ENCODE measurements around the gene KRTAP4-6.
A peak's percentile ranks its signal among the peaks of the same experiment; 100 is the strongest.
"Not testable (repeated sequence)": the region's sequence is repeated elsewhere in the genome, so short reads cannot be mapped to it uniquely, and the experiment has no call there.

KRTAP4-6 gene

DNA sequence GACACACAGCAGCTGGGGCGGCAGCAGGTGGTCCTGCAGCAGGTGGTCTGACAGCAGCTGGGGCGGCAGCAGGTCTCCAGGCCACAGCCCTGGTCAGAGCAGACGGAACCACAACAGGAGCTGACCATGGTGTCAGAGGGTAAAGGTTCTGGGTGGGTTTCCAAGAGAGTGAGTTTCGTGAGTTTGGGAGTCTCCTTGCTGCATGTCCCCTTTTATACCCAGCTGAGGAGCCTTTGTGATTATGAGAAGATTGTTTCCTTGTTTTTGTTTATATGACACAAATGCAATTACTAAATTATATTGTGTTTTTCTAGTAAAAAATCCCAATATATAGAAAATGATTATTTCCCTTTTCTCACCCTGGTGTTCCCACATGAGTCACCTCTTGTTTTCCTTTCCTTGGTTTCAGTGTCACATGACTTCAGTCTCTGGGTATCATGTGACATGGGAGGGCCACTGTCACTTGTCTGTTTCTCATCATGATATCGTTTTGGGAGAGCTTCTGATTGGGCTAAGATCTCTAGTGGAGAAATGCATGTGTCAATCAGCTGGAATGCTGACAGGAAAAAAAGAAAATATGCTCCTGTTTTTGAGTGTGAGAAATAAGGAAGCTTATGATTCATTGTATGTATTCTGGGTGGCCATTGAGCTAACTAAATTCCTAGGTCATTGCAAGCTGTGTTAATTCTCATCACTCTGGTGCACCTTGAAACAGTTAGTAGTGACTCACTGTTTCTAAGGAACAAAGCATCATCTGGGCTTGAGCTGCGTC is at the start of gene KRTAP4-6:
TSS of gene KRTAP4-6 (minus strand) at position 185 of the 772 bp plus-strand sequence. CDS start at position 128, 57 bp downstream.
- DNase-seq (ENCODE audit: low read depth) = peak; percentile 64

DNA sequence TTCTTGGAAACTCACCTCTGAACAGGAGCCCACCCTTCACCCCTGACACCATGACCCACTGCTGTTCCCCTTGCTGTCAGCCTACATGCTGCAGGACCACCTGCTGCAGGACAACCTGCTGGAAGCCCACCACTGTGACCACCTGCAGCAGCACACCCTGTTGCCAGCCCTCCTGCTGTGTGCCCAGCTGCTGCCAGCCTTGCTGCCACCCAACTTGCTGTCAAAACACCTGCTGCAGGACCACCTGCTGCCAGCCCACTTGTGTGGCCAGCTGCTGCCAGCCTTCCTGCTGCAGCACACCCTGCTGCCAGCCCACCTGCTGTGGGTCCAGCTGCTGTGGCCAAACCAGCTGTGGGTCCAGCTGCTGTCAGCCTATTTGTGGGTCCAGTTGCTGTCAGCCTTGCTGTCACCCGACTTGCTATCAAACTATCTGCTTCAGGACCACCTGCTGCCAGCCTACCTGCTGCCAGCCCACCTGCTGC is 49.5 kb upstream of the KRTAP4-6 start, which contains the start of gene KRTAP9-1:
TSS of gene KRTAP9-1 (plus strand) at position 51 of the 482 bp plus-strand sequence. CDS start at position 51, 0 bp downstream.
- not testable (repeated sequence) for DNase-seq (ENCODE audit: low read depth)

DNA sequence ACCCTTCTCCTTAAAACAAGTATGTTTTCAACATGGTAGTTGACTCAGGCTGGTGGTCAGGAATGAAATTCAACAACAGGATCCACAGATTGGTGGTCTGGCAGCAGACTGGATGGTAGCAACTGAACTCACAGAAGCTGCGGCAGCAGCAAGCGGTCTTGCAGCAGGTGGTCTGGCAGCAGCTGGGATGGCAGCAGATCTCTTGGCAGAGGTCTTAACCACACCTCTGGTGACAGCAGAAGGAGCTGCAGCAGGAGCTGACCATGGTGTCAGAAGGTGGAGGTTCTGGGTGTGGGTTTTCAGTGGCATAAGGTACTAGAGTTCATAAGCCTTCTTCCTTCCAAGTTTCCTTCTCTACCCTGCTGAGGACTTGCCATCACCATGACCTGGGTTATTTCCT is 46.5 kb upstream of the KRTAP4-6 start:
- DNase-seq (ENCODE audit: low read depth) = no peak

DNA sequence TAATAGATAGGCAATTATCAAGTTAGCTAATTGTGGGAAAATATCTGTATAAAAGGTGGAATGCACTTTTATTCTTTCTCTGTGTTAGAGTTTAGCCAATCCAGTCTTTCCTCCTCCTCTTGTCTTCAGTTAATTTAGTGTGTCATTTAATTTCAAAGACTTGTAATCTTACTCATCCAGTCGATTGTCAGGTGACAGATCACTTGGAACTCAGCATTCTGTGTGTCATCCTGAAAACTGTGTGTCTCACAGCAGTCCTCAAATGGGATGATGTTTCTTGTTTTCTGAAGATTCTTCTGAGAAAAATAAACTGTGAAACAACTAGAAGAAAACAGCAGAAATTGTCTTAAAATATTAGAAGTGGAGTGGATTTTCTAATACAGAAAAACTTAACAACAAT is 44.7 kb upstream of the KRTAP4-6 start:
- DNase-seq (ENCODE audit: low read depth) = no peak

DNA sequence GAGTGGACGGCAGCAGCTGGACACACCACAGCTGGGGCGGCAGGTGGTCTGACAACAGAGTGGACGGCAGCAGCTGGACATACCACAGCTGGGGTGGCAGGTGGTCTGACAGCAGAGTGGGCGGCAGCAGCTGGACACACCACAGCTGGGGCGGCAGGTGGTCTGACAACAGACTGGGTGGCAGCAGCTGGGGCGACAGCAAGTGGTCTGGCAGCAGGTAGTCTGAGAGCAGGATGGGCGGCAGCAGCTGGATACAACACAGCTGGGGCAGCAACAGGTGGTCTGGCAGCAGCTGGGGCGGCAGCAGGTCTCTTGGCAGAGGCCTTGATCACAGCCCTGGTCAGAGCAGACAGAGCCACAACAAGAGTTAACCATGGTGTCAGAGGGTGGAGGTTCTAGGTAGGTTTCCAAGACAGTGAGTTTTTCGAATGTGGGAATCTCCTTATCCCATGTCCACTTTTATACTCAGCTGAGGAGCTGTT is 44.2 kb upstream of the KRTAP4-6 start, which contains the start of gene KRTAP4-1:
TSS of gene KRTAP4-1 (minus strand) at position 432 of the 482 bp plus-strand sequence. CDS start at position 375, 57 bp downstream.
- no peak for DNase-seq (ENCODE audit: low read depth)

DNA sequence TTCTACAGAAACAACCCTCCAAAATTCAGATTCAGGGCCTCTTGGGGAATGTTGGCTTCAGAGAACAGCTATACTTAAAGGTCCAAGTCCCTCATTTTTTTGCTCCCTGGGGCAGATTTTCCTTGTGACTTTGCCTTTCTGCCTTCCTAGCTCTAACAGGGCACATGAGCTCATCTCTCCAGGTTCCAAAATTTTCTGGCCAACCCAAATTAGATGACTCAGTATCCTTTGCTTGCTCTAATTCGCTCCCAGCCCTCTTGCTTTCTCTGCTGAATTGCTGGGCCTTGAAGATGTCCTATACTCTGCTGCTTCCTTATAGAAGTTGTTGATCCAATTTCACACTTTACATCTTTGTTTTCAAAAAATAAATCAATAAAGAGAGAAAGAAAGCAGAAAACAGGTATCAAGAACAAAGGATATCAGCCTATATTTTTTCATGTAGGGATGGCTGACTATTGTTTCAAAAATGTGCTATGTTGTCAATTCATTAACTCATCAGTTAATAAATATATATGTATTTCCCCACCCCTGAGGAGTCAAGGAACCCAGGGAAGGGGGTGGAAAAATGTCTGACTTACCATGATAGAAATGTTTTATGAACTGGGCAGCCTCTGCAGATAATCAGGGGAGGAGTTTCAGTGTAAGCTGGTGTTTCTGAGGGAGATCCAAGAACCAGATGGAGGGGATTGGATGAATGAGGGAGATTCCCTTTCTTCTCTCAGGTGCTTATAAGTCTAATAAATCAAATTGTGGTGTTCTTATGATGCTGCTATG is 38.7 kb upstream of the KRTAP4-6 start:
- DNase-seq (ENCODE audit: low read depth) = no peak

DNA sequence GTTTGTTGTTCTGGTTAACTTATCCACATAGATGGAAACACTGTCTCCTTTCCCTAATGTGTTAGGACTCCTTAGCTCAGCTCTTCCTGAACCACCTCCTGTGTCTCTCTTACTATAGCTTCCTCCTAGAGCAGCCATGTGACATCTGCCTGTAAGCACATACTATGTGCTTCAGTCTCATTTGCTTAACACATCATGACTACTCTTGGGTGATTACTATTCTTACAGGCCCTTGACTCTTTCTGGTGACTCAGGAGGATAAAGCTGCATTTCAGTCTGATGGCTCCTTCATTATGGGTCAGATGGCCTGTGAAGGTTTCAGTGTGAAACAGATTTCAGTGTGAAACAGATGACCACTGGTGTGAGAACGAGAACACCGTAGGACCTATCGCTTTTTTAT is 38.0 kb upstream of the KRTAP4-6 start:
- no peak for DNase-seq (ENCODE audit: low read depth)

DNA sequence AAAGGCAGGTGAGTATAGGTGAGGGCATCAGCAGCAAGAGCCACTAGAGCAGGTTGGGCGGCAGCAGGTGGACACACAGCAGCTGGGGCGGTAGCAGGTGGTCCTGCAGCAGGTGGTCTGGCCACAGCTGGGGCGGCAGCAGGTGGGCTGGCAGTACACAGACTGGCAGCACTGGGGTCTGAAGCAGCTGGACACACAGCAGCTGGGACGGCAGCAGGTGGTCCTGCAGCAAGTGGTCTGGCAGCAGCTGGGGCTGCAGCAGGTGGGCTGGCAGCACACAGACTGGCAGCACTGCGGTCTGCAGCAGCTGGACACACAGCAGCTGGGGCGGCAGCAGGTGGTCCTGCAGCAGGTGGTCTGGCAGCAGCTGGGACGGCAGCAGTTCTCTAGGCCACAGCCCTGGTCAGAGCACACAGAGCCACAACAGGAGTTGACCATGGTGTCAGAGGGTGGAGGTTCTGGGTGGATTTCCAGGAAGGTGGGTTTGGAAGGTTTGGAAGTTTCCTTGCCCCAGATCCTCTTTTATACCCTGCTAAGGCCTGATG is 37.5 kb upstream of the KRTAP4-6 start, which contains the start of gene KRTAP4-2:
TSS of gene KRTAP4-2 (minus strand) at position 495 of the 545 bp plus-strand sequence. CDS start at position 438, 57 bp downstream.
- DNase-seq (ENCODE audit: low read depth) = no peak

DNA sequence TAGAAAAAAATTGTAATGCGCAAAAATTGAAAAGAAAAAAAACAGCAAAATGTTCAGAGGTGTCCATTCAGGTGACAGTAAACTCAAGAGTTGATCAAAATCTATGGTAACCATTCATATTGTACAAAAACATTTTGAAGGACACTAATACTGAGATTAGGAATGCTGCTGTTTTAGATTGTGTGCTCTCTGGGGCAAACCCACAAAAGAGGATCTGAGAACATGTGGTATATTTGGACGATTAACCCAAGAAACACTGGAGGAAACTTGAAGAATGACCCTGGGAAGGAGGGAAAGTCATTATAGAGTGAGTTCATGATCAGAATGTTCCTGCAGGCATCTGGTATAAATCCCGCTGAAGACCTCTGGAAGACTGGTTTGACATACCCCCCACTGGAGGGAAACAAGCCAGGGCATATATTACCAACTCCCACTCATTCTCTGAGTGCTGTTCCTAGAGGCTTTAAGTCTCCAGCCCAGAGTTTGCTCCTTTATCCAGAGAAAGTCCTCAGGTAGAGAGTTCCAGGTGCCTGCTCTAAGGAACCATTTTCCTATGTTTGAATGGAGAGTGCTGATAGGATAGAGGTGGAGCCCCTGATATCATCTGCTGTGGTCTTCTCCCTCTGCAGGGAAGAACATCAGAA is 36.5 kb upstream of the KRTAP4-6 start:
- no peak for DNase-seq (ENCODE audit: low read depth)

DNA sequence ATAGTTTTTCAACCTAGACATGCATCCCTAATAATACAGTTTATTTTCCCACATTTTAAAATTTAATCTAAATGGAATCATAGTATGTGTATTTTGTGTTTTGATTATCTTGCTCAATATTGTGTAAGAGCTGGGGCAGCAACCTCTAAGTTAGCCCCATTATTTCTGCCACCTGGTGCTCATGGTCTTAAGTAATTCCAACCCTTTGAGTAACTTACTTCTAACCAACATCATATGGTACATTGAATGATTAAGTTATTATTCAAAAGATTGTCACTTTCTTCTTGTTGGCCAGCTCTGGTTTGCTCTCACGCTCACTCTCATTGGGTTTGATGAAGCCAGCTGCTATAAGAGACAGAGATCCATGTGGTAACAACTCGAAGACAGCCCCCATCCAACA is 31.5 kb upstream of the KRTAP4-6 start:
- DNase-seq (ENCODE audit: low read depth) = no peak

DNA sequence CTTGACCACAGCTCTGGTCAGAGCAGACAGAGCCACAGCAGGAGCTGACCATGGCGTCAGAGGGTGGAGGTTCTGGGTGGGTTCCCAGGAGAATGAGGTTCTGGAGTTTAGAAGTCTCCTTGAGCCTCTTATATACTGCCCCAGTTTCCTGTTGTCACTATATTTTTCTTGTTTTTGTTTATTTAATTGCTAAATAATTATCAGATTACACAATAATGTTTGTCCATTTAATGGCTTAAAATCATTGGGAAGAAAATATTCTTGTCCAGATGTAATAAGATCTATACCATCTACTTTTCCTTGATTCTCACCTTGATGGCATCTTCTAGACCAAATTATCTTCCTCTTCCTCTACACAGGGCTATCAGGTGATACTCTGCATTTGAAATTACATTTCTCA is 27.8 kb upstream of the KRTAP4-6 start, which contains the start of gene KRTAP4-3:
TSS of gene KRTAP4-3 (minus strand) at position 101 of the 400 bp plus-strand sequence. CDS start at position 52, 49 bp downstream.
- no peak for DNase-seq (ENCODE audit: low read depth)

DNA sequence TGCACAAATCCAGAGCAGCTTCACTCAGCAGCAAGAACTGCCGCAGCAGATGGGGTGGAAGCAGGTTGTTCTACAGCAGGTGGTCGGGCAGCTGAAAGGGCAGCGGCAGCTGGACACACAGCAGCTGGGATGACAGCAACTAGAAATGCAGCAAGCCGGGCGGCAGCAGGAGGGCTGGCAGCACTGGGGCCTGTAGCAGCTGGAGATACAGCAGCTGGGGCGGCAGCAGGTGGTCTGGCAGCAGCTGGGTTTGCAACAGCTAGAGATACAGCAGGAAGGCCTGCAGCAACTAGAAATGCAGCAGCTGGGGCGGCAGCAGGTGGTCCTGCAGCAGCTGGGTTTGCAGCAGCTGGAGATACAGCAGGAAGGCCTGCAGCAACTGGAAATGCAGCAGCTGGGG is 27.2 kb upstream of the KRTAP4-6 start:
- no peak for DNase-seq (ENCODE audit: low read depth)

DNA sequence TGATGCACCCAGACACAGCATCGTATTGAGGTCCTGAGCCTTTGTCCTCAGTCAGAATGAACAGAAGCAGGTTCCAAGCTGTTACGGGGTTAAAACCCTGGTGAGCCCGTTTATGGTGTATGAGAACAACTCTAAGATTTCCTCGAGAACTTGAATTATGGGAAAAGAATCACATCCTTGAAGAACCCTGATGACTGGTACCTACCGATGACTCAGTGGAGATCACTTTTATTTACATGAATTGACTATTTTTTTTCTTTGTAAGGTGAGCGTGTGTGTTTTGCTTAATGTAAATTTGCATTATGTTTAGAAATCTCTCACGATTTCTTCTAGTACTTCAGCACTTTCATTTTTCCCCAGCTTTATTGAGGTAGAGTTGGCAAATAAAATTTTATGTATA is 23.5 kb upstream of the KRTAP4-6 start:
- no peak for DNase-seq (ENCODE audit: low read depth)

DNA sequence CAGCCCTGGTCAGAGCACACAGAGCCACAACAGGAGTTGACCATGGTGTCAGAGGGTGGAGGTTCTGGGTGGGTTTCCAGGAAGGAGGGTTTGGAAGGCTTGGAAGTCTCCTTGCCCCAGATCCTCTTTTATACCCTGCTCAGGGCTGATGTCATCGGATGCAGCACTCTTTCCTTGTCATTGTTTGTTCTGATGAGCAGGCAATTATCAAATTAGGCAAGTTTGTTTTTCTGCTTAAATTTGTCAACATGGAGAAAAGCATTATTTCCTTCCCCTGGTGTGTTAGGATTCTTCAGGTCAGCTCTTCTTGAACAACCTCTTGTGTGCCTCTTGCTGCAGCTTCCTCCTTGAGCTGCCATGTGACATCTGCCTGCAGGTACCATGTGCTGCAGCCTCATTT is 20.3 kb upstream of the KRTAP4-6 start, which contains the start of gene KRTAP4-4:
TSS of gene KRTAP4-4 (minus strand) at position 101 of the 400 bp plus-strand sequence. CDS start at position 44, 57 bp downstream.
- DNase-seq (ENCODE audit: low read depth) = no peak

DNA sequence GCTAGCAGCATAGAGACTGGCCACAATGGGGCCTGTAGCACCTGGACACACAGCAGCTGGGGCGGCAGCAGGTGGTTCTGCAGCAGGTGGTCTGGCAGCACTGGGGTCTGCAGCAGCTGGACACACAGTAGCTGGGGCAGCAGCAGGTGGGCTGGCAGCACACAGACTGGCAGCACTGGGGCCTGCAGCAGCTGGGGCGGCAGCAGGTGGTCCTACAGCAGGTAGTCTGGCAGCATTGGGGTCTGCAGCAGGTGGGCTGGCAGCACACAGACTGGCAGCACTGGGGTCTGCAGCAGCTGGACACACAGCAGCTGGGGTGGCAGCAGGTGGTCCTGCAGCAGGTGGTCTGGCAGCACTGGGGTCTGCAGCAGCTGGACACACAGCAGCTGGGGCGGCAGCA is 19.8 kb upstream of the KRTAP4-6 start:
- not testable (repeated sequence) for DNase-seq (ENCODE audit: low read depth)

DNA sequence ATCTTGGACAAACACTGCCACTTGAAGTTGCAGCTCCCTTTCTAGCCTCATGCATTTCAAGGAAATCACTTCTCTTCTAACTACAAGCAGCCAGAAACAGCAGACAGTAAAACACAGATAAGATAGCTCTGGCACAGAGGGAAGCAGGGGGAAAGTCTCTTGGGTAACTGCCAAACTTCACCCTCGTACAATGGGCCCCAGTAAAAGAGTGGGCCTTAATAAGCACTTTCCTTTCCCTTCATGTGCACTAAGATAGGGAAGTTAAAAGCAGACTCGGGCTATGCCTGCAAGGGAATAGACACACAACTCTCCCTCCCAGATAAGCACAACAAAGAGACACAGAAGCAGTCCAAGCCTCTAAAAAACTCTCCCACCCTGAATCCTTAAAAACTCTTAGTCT is 13.5 kb upstream of the KRTAP4-6 start:
- no peak for DNase-seq (ENCODE audit: low read depth)

DNA sequence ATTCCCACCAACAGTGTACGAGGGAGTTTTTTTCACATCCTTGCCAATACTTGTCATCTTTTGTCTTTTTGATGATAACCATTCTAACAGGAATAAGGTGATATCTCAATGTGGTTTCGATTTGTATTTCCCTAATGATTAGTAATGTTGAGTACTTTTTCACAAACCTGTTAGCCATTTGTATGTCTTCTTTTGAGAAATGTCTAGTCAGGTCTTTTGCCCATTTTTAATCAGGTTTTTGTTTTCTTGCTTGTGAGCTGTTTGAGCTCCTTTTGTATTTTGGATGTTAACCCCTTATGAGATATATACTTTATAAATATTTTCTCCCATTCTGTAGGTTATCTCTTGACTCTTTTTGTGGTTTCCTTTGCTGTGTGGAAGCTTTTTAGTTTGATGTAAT is 11.2 kb upstream of the KRTAP4-6 start:
- no peak for DNase-seq (ENCODE audit: low read depth)

DNA sequence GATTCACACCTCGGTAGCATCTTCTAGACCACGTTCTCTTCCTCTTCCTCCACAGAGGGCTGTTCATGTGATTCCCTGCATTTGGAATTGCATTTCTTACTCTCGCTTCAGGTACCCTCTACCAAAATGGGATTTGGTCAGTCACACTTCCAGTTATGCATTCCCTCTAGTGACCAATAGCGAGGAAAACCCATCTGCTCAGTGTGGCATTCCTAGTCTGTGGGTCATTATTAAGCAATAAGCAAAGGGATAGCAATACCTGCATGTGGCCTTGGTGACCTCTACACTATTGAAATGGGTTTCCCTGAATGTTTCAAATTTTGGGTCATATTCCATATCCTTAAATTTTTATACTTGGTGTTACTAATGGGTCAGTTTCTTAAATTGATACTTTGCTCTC is 9.7 kb upstream of the KRTAP4-6 start:
- DNase-seq (ENCODE audit: low read depth) = no peak

DNA sequence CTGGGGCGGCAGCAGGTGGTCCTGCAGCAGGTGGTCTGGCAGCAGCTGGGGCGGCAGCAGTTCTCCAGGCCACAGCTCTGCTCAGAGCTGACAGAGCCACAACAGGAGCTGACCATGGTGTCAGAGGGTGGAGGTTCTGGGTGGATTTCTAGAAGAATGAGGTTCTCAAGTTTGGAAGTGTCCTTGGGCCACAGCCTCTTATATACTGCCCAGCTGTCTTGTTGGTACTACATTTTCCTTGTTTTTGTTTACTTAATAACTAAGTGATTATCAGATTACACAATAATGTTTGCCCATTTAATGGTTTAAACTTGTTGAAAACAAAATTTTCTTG is 9.3 kb upstream of the KRTAP4-6 start, which contains the start of gene KRTAP4-5:
TSS of gene KRTAP4-5 (minus strand) at position 174 of the 334 bp plus-strand sequence. CDS start at position 116, 58 bp downstream.
- no peak for DNase-seq (ENCODE audit: low read depth)

DNA sequence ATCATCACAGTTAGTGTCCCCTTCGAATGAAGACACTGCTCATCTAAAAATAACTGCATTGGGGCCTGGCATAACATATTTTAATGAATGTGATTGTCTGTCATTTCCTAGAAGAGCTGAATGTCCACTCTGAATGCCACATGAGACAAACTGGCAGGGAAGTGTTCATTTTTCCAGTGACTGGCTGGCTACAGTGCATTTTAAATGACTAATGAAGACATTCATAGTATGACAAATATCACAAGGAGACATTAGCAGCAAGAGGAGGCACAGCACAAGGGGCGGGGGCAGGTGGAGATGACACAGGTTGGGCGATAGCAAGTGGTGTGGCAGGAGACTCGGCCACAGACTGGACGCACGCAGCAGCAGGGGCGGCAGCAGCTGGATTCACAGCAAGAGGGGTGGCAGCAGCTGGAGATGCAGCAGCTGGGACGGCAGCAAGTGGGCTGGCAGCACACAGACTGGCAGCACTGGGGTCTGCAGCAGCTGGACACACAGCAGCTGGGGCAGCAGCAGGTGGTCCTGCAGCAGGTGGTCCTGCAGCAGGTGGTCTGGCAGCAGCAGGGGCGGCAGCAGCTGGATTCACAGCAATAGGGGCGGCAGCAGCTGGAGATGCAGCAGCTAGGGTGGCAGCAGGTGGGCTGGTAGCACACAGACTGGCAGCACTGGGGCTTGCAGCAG is 8.8 kb upstream of the KRTAP4-6 start:
- DNase-seq (ENCODE audit: low read depth) = not testable (repeated sequence)
